Esophagus muscularis mucosa (tissue), 4 donors: ENCODE measurements around the gene NCAPH2.

Source experiments
- EP300 ChIP-seq: sonication (generic); formaldehyde crosslinking; IDR thresholded peaks from one replicate; pipeline ENCODE4 v1.6.1; 2017; ENCODE audit warnings: antibody characterized with exemption
- POLR2A ChIP-seq: fragments of 450-650 bp; IDR thresholded peaks from one replicate; pipeline ENCODE4 v1.6.1; 2017; ENCODE audit warnings: antibody characterized with exemption, moderate library complexity, mild to moderate bottlenecking, low read depth
- TF ChIP-seq, protein P1 (sequence below), 3 experiments: fragments of 200-600 bp in 2 of 3; fragments of 450-650 bp in 1 of 3; sonication (generic) in 2 of 3; IDR thresholded peaks; one replicate each; pipeline ENCODE4 v1.5.1; 2017 to 2019; ENCODE audit warnings: antibody characterized with exemption in 3 of 3, mild to moderate bottlenecking in 2 of 3, moderate library complexity in 1 of 3

DNA sequence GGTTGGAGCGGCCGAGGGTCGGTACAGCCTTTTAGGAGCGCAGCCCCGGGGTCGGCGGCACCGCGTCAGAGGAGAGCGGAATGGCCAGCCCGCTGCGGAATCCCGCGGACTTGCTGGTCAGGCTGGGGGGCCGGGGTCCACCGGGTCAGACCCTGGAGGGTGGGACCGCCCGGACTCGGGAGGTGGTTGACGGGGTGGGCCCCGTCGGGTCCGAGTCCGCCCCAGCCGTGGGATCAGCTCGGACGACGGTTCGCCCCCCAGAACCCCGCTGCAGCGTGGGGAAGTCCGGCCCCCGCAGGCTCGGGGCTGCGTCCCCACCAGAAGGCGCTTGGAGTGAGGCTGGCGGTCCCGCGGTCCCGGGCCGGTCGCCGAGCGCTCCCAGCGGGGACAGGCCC is 27.0 kb upstream of the NCAPH2 start:
- TF ChIP-seq POLR2A = no peak
- TF ChIP-seq, protein P1, sequence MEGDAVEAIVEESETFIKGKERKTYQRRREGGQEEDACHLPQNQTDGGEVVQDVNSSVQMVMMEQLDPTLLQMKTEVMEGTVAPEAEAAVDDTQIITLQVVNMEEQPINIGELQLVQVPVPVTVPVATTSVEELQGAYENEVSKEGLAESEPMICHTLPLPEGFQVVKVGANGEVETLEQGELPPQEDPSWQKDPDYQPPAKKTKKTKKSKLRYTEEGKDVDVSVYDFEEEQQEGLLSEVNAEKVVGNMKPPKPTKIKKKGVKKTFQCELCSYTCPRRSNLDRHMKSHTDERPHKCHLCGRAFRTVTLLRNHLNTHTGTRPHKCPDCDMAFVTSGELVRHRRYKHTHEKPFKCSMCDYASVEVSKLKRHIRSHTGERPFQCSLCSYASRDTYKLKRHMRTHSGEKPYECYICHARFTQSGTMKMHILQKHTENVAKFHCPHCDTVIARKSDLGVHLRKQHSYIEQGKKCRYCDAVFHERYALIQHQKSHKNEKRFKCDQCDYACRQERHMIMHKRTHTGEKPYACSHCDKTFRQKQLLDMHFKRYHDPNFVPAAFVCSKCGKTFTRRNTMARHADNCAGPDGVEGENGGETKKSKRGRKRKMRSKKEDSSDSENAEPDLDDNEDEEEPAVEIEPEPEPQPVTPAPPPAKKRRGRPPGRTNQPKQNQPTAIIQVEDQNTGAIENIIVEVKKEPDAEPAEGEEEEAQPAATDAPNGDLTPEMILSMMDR (IDR thresholded peaks at IDR 0.05) = no peak
- no peak for TF ChIP-seq EP300
